NCI-H2107 treated with DMSO at 0.1 percent for 48 hours (cell line): ENCODE results near the gene ZNF148.

Experiments
- DNase-seq: peaks from one replicate; lab custom pipeline; 2025; ENCODE audit not compliant: unreplicated experiment; lab: John Stamatoyannopoulos, UW

ZNF148 gene

DNA sequence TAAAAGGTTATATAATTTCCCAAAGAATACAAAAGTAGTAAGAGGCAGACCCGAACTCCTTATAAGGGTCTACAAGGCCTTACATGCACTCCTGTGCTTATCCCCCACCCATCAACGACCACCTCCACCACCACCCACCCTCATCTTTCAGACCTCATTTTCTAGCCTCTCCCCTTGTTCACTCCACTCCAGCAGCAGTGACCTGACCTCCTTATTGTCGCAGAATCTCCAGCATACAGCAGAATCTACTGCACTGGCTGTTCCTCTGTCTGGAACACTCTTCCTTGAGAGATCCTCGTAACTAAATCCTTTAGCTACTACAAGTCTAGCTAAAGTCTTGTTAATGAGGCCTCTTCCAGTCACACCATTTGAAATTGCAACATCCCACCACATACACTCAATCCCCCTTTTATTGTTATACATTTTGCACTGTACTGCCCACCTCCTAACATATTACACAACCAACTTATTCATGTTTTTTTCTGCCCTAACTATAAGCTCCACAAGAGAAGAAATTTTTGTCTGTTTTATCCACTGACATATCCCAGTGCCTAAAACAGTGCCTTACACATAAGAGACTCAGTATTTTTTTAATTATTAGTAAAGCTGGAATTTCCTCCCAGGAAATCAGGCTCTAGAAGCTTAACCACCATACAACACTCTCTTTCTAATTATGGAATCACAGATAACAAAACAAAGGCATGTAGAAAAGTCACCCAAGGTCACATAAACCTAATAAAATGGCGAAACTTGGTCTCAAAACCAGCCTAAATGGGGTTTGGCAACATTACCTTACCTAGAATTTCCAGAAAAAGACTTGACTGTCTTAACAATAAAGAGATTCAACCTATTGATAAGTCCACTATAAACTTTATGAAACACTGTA lies 40.2 kb downstream of the ZNF148 start:
- no peak for DNase-seq

GRCh38 chr3:125332504-125332903 lies 42.6 kb downstream of the ZNF148 start:
- DNase-seq: no peak

DNA sequence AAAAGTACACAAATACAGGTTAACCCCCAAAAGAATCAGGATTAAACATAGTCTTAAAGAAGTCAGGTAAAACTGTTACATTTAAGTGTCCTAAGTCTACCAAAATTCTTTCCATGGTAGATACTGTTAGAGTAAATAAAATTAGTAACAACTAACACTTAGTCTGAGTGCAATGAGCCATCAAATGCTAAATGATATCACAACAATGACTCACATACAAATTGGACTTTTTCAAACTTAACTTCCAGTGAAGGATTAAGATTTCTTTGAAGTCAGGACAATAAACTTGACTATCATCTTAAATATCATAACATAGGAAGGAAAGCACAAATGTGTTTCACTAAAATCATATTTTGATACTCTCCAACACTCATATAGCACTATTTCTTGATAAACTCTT lies 43.9 kb downstream of the ZNF148 start:
- no peak for DNase-seq

- DNase-seq: no peak
Measured at GRCh38 chr3:125326957-125327356, 48.2 kb downstream of the ZNF148 start.

- no peak for DNase-seq
Measured at GRCh38 chr3:125325746-125326145, 49.4 kb downstream of the ZNF148 start.

DNA sequence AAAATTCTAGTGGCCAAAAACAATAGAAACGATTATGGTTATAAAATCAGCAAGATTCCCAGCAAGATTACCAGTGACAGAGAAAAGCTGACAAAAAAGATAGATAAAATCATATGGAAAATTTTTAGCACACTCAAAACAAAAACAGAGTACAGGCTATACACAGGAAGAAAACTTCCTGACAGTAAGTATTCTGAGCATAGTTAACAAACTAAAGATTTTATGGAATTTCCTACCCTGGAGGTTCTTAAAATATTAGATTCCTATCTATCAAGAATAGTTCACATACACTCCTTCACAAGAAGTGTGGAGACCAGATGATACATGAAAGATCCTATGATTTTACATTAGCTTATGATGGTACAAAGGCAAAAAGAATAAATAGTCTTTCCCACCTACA lies 50.8 kb downstream of the ZNF148 start:
- no peak for DNase-seq

DNA sequence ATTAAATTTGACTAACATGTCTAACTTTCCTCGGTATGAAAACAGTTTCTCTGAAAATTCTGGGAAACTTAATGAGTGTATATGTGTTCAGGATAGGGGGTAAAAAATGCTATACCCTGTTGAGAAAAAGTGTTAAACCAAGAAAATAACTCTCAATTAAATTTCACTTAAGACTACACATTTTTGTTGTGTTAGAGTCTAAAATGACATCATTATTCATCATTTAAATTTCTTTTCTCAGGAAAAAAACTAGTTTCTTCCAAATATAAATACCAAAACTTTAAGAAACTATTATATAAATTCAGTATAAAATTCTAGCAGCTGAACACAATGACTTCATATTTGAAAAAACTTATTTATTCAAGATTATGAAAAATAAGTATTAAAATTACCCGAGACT lies 52.2 kb downstream of the ZNF148 start:
- no peak for DNase-seq

DNA sequence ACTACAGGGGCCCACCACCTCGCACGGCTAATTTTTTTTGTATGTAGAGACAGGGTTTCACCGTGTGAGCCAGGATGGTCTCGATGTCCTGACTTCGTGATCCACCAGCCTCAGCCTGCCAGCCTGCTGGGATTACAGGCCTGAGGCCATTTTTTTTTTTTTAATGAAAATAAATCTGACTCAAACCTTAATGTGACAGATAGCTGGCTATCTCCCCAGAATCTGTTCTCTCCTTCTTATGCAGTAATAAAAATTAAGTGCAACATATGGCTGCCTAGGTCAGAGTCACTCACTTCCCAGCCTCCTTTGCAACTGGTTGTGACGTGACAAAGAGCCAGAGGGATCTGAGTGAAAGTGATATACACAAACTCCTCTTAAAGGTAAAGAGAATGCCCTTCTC lies 53.0 kb downstream of the ZNF148 start:
- no peak for DNase-seq

GRCh38 chr3:125319765-125320164 lies 55.4 kb downstream of the ZNF148 start:
- no peak for DNase-seq

GRCh38 chr3:125318871-125319270 lies 56.3 kb downstream of the ZNF148 start:
- DNase-seq: no peak

GRCh38 chr3:125318167-125318865 lies 56.8 kb downstream of the ZNF148 start:
- peak; percentile 13 for DNase-seq

DNA sequence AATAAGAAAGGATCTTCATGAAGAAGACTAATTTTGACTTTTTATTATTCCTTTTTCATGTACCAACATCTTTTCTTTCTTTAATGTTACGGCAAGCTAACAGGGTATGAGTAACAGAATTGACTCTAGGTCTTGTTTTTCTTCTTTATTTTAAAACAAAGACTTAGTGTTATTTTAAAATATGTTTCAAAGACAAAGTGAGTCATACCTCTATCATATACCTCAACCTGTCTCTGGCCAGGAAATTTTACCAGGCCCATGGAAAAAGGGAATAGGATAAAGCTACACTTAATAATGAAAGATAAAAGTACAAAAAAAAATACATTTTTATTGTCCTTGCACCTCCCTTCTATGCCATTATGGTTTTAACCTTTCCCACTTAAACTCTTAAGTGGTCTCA lies 57.4 kb downstream of the ZNF148 start:
- no peak for DNase-seq

DNA sequence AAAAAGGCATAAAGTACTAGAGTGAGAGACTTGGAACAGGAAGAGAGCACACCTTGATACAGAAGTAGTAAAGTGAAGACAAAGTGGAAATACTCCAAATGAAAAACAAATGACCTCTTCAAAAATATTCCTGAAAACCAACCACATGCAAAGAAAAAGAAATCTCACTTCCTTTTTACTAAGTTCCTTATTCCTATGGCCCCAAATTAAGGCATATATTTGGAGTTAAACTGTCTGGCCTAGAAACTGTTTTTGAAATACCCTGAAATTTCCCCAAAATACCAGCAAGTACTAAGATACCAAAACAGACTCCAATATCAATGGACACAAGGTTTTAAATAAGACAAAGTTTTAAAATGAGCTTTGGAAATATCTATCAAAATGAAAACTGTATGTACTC lies 58.2 kb downstream of the ZNF148 start:
- no peak for DNase-seq

DNA sequence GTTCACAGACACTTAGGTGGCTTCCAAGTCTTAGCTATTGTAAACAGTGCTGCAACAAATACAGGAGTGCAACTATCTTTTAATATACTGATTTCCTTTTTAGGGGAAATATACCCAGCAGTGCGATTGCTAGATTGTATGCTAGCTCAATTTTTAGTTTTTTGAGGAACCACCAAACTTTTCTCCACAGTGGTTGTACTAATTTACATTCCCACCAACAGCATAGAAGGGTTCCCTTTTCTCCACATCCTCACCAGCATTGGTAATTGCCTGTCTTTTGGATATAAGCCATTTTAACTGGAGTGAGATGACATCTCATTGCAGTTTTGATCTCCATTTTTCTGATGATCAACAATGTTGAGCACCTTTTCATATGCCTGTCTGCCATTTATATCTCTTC lies 58.9 kb downstream of the ZNF148 start:
- DNase-seq: no peak

DNA sequence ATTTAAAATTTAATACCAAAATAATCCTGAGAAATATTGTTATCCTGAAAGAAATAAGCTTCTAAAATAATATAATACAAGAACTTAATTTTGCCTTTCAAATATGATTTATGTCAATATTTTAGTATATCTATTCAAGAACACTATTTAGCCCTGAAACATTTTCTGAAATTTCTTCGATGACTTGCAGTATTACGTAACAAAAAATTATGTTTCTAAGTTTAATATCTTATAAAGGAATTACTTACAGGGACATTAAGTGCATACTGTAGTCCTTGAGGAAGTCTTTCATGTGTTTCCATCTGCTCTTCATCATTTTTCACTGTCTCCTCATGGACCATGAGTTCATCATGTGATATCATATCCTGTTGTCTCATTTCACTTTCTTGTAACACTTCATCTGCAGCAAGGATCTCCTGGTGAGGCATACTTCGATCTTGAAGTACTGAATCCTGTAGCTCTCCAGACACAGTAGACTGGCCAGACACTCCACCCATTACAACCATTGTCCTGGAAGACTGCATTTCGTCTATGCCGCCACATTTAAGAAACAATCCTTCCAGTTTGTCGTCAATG lies 62.0 kb downstream of the ZNF148 start:
- no peak for DNase-seq

GRCh38 chr3:125310623-125311081 lies 64.5 kb downstream of the ZNF148 start:
- DNase-seq: no peak

GRCh38 chr3:125309476-125309875 lies 65.6 kb downstream of the ZNF148 start:
- no peak for DNase-seq

GRCh38 chr3:125306620-125307019 lies 68.5 kb downstream of the ZNF148 start:
- no peak for DNase-seq

GRCh38 chr3:125302932-125303331 lies 72.2 kb downstream of the ZNF148 start:
- DNase-seq: no peak

DNA sequence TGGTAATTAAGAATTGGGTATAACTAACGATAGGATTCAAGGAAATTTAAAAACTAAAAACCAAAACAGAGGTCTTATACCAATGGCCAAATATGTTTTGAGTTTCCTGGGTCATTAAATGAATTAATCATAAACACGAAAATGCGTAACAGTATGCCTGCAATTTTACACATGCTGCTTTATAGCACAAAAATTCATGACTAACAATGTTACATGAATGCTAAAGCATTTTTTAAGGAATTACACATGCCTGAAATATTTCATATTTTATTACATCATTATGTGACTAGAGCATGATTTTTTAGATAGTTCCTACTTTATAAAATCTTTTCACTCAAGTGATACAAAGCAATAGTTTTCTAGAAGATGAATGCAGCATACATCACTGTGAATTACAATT lies 74.7 kb downstream of the ZNF148 start:
- DNase-seq: no peak

DNA sequence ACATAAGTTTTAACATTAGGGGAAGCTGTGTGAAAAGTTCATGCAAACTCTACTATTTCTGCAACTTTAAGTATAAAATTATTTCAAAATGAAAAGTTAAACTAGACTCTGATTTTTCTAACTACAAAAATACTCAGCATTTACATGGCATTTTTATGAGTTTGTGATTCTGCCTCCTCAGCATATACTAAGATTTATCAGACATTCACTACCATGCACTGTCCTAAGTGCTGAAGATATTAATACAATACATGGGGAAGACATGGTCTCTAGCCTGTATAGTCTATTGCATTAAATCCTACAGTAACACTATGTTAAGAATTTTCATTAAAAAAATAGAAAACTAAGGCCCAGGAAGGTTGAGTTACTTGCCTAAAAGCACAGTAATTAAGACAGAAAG lies 80.7 kb downstream of the ZNF148 start:
- no peak for DNase-seq

GRCh38 chr3:125292015-125292414 lies 83.1 kb downstream of the ZNF148 start:
- no peak for DNase-seq
